GM12801 (cell line): Measurements from ENCODE around the gene KCNJ9.

ENCODE experiments used
- CTCF ChIP-seq: IDR thresholded peaks from one replicate; pipeline ENCODE4 v1.5.1; 2011; ENCODE audit warnings: control low read depth; ENCODE audit not compliant: insufficient read length; ENCODE audit errors: extremely low read depth

KCNJ9 gene

DNA sequence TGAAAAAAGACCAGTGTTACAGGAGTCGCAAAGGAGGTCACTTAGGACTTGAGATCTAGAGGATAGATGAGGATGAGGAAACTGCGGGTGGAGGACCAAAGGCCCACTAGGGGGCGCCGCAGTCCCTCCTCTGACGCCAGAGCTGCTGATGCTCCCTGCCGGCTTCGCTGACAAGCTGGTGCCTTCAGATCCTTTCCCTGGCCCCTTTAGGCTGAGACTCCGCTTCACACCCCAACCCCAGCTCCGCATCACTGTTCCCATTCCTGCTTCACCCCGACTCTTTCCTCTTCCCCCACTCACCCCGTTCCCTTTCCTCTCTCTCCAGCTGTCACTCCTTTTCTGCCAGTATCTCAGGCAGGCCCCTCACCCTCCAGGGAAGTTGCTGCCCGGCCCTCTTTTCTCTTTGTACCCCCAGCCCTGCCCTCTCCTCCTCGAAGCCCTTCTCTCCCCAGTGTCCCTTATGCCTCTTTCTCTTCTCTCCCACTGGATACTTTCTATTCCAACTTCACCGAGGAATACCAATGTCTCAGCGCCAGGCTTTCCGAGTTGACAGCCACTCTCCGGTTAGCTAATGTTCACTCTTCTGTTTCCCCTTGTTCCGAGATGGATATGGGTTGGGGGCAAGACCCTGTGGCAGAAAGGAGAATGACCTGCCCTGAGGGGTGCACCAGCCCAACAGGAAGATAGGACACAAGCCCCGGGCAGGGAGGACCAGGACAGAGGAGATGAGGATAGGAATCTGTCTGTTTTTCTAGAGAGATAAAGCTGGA, 4.5 kb downstream of the KCNJ9 start:
- TF ChIP-seq CTCF, result no peak

- no peak for TF ChIP-seq CTCF
These were observed 5.1 kb downstream of the KCNJ9 start for GRCh38 chr1:160086456-160086892.

GRCh38 chr1:160087118-160087662, 5.9 kb downstream of the KCNJ9 start:
- no peak for TF ChIP-seq CTCF

- TF ChIP-seq CTCF, result no peak
These were observed 8.5 kb downstream of the KCNJ9 start for GRCh38 chr1:160089883-160090282.

- TF ChIP-seq CTCF, result no peak
These were observed 9.4 kb downstream of the KCNJ9 start for GRCh38 chr1:160090760-160091159.

DNA sequence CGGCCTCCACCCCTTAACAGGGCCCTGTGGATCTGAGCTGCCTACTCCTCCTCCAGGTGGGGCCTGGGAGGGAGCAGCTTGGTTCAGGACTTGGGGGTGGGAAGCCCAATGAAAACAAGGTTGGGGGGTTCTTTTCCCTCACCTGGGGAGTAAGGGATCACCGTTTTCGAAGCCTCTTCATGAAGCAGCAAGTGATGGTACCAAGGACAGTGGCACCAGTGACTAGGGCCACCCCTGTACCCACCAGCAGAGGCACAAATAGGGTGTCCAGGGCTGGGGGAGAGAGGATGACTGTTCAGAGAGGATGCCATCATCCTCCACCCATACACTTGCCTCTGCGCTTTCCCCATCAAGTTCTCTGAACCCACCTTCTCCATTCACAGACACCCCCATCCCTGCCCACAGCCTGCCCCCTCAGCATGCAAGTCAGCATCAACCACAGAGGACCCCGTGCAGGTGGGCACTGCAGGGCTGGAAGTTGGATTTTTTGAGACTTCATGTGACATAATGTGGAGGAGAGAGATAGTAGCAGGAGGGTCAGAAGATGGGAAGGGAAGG, 10.4 kb downstream of the KCNJ9 start:
- TF ChIP-seq CTCF, result no peak

DNA sequence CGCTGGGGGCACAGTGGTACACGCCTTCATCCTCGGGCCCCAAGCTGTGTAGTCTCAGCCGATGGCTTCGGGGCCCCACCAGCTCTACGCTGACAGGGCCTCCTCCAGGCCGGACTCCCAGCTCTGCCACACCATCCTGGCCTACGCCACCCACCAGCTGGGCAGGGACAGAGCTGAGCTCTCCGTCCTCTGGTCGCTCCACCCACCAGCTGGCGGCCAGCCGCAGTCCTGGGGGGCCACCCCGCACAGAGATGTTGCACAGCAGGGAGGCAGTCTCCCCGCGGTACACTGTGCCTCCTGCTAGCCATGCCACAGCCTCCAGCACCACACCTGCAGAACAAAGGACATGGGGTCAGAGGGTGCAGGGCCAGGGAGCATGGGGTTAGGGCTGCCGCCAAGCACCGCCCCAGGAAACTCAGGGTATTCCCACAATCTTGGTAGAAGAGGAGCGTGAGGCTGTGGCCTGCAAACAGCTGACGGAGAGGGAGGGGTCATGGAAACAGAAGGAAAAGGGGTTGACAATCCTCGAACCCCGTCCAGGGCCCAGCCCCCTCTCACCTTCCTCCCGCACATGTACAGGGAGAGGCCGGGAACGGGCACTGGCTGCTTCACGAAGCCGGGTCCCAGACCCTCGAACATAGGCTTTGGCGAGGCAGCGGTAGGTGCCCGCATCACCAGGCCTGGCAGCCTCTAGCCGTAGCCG, 11.2 kb downstream of the KCNJ9 start:
- TF ChIP-seq CTCF, result no peak
